ENCODE data around the gene LTBP1.

LTBP1 gene

GRCh38 chr2:33068261-33068660 is 121.5 kb downstream of the LTBP1 start:
- H3K27ac ChIP-seq (replicated peaks), result no peak overlapping the region
- no peaks in the 10 kb centered on the region for H3K27me3 ChIP-seq (ENCODE audit: insufficient read depth, poor library complexity, severe bottlenecking)
- TF ChIP-seq GABPA (IDR thresholded peaks at IDR 0.05; ENCODE audit: low read depth), result no peak
- no peak for TF ChIP-seq POLR2AphosphoS5 (IDR thresholded peaks at IDR 0.05; ENCODE audit: low read depth)
- no peak for TF ChIP-seq SPI1 (IDR thresholded peaks at IDR 0.05; ENCODE audit: borderline replicate concordance, low read depth)
- no peak for TF ChIP-seq CTCF (IDR thresholded peaks at IDR 0.05; ENCODE audit: insufficient read depth, low read length)
- no peak for TF ChIP-seq REST (IDR thresholded peaks at IDR 0.05; ENCODE audit: insufficient replicate concordance, low read depth)
- DNase-seq (ENCODE audit: low read depth in 1 of 2, low spot score in 1 of 2), result no peak
- H3K4me3 ChIP-seq (replicated peaks; ENCODE audit: insufficient read depth, low read length), result no peak overlapping the region

DNA sequence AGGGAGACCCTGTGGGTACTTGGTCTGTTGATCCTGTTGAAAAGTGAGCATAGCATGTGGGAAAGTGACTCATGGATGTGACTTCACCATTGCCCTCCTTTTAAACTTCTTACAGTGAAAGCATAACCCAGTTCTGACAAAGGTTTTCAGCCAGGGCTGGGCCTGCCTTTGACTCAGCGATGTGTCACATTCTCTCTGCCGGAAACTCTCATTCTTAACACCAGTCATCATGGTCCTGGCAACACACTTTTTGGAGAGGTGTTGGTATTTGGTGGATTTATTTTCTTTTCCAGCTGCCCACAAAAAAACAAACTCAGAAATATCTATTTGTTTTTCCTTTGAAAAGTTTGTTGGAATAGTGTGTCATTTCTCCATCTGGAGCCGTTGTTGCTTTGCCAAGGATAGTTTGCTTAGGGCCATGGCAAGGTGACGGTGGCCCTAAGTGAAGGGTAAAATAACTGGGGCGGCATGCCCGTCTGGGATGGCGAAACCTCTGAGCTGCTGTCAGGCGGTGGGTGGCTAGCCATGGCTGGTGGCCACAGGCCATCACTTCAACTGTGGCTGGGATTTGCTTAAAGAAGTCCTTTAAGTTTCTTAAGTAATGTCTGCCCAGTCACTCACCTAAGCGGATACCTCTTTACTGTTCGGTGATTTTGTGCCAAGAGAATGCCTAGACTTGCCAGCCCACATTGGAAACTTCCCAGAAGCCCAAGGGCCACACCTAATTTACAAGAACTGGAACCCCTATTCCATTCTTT is 123.3 kb downstream of the LTBP1 start:
- no peak for DNase-seq (ENCODE audit: low read depth in 1 of 2, low spot score in 1 of 2)
- H3K4me3 ChIP-seq (replicated peaks; ENCODE audit: insufficient read depth, low read length), result no peak overlapping the region
- H3K27ac ChIP-seq (replicated peaks), result no peak overlapping the region
- no peak for TF ChIP-seq POLR2AphosphoS5 (IDR thresholded peaks at IDR 0.05; ENCODE audit: low read depth)
- TF ChIP-seq CTCF (IDR thresholded peaks at IDR 0.05; ENCODE audit: insufficient read depth, low read length), result no peak
- no peak for TF ChIP-seq SPI1 (IDR thresholded peaks at IDR 0.05; ENCODE audit: borderline replicate concordance, low read depth)
- TF ChIP-seq GABPA (IDR thresholded peaks at IDR 0.05; ENCODE audit: low read depth), result no peak
- no peak for TF ChIP-seq REST (IDR thresholded peaks at IDR 0.05; ENCODE audit: insufficient replicate concordance, low read depth)
- no peaks in the 10 kb centered on the region for H3K27me3 ChIP-seq (ENCODE audit: insufficient read depth, poor library complexity, severe bottlenecking)

DNA sequence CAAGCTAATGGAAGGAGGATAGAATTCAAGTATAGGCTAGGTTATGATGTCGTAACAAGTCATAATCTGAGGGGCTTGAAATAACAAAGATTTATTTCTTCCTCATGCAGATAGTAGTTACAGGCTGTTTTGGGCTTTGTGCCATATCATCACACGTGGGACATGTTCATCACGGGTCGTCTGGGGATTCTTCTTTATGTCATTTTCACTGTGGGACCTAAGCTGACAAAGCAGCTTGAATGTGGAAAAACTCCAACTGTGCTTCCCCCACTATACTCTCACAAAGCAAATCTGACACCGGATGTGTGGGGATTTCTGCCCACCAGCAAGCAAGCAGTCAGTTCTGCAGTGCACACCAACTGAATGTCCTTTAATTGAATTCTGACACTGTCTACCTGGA is 124.8 kb downstream of the LTBP1 start:
- Histone ChIP-seq H3K27me3 (ENCODE audit: insufficient read depth, poor library complexity, severe bottlenecking) (no peaks in the 10 kb centered on the region), H3K27ac (replicated peaks) (no peak overlapping the region), H3K4me3 (replicated peaks; ENCODE audit: insufficient read depth, low read length) (no peak overlapping the region)
- no peak for DNase-seq (ENCODE audit: low read depth in 1 of 2, low spot score in 1 of 2)
- TF ChIP-seq CTCF (IDR thresholded peaks at IDR 0.05; ENCODE audit: insufficient read depth, low read length), result no peak
- TF ChIP-seq POLR2AphosphoS5 (IDR thresholded peaks at IDR 0.05; ENCODE audit: low read depth), result no peak
- no peak for TF ChIP-seq SPI1 (IDR thresholded peaks at IDR 0.05; ENCODE audit: borderline replicate concordance, low read depth)
- TF ChIP-seq REST (IDR thresholded peaks at IDR 0.05; ENCODE audit: insufficient replicate concordance, low read depth), result no peak
- no peak for TF ChIP-seq GABPA (IDR thresholded peaks at IDR 0.05; ENCODE audit: low read depth)

All from HL-60 (cell line).